ENCODE measurements around the gene PGC. TPM values are rescaled to one million over a fixed set of nuclear protein-coding genes. Genes with fewer than 3 reads are reported as not detected.
A peak's percentile ranks its signal among the peaks of the same experiment; 100 is the strongest.

The PGC gene
- total RNA-seq, 2 experiments from 2014 or later: not detected

DNA sequence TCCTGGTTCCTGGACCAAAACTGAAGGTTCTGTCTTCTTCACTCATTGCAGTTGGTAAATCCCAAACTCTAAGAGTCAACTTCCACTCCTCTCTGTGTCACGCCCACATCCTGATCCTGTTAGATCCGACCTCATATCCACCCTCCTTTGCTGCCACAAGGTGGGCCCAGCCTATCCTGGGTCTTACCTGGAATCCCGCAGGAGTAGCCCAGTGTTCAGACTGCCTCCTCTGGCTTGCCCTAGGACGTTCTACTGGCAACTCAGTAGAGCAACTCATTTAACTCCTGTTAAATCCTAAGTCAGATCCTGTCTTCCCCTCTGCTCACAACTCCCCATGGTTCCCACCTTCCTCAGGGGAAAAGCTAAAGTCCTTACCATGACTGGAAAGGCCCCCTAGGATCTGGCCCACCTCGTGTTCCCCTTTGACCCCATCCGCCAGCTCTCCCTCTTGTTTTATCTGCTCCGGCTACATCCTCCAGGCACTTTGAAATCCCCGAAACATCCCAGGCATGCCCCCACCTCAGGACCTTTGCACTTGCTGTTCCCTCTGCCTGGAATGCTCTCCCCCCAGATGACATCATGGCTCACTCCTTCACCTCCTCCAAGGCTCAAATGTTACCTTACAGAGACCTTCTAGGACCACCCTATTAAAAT lies 55.6 kb downstream of the PGC start:
- Mint-ChIP-seq H3K9me3 (no peaks in the 10 kb centered on the region), H3K27me3 (no peaks in the 10 kb centered on the region), H3K36me3 (ENCODE audit: low read depth) (no peaks in the 10 kb centered on the region), H3K4me1 (peaks cover 3% of the 10 kb centered on the region), H3K4me3 (no peak overlapping the region), H3K27ac (no peak overlapping the region)
- ChIA-PET POLR2A (no interaction called here), CTCF (interaction anchor here (0.6 to 1.8 kb wide), 2 partner anchors 15 to 122 kb away, joined by 3 to 5 read pairs; no protein-coding TSS in a partner anchor)
- no peak for DNase-seq

DNA sequence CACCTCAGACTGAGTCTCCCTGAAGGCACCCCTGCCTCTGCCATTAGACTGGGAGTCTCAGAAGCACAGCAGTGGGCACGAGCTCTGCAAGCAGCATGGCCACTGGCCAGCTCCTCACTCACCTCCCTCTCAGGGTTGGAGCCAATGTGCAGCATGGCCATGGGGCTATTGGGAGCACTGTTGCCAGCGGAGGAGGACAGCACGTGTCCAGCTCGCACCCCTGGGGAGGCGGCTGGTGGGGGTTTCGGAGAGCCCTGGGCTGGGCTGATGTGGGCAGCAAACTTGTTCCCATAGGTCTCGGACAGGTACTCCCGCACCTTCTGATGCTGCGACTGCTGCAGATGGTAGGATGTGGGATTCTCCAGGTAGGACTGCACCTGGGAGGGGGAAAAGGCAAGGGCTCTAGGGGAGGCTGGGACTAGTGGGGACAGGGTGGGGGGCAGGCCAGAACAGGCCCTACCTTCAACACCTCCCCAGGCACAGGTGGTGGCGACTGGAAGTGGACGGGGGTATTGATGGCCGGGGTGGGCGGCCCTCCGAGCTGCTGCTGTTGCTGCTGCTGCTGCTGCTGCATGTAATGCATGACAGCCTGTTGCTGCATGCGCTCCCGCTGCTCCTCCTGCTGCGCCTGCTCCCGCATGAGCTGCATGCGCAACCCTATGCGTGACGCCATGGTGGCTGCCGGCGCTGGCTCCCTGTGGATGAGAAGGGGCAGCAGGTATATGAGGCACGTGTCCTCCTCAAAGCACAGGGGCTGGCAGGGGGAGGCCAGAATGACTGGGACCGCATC lies 56.5 kb downstream of the PGC start:
- Mint-ChIP-seq H3K27me3 (no peaks in the 10 kb centered on the region), H3K9me3 (no peaks in the 10 kb centered on the region), H3K4me1 (peaks cover 3% of the 10 kb centered on the region), H3K27ac (no peak overlapping the region), H3K4me3 (no peak overlapping the region), H3K36me3 (ENCODE audit: low read depth) (no peaks in the 10 kb centered on the region)
- DNase-seq: no peak
- ChIA-PET CTCF (interaction anchor here (1.2 to 1.8 kb wide), 2 partner anchors 16 to 88 kb away, joined by 3 to 5 read pairs; no protein-coding TSS in a partner anchor), POLR2A (no interaction called here)

GRCh38 chr6:41689171-41690008 lies 57.8 kb downstream of the PGC start:
- no peak overlapping the region for H3K27ac Mint-ChIP-seq
- H3K36me3 Mint-ChIP-seq (ENCODE audit: low read depth): no peaks in the 10 kb centered on the region
- H3K4me1 Mint-ChIP-seq: peaks cover 3% of the 10 kb centered on the region
- DNase-seq: no peak
- no peak overlapping the region for H3K4me3 Mint-ChIP-seq
- H3K27me3 Mint-ChIP-seq: no peaks in the 10 kb centered on the region
- no peaks in the 10 kb centered on the region for H3K9me3 Mint-ChIP-seq
- ChIA-PET CTCF (interaction anchor here (1.1 to 2.5 kb wide), 3 partner anchors 11 to 16 kb away, joined by 3 to 13 read pairs (median 7); no protein-coding TSS in a partner anchor), POLR2A (no interaction called here)

- no peak overlapping the region for H3K27ac Mint-ChIP-seq
- H3K27me3 Mint-ChIP-seq: no peaks in the 10 kb centered on the region
- DNase-seq: no peak
- no peaks in the 10 kb centered on the region for H3K9me3 Mint-ChIP-seq
- CTCF ChIA-PET: interaction anchor here (0.8 to 2.5 kb wide), 5 partner anchors 10 to 320 kb away, joined by 3 to 13 read pairs (median 5); no protein-coding TSS in a partner anchor
- POLR2A ChIA-PET: no interaction called here
- peaks cover 7% of the 10 kb centered on the region for H3K4me1 Mint-ChIP-seq
- H3K36me3 Mint-ChIP-seq (ENCODE audit: low read depth): no peaks in the 10 kb centered on the region
- no peak overlapping the region for H3K4me3 Mint-ChIP-seq
Observed at GRCh38 chr6:41688256-41688965, 58.8 kb downstream of the PGC start.

GRCh38 chr6:41687501-41688175 lies 59.6 kb downstream of the PGC start:
- no peaks in the 10 kb centered on the region for H3K27me3 Mint-ChIP-seq
- H3K4me1 Mint-ChIP-seq: peaks cover 12% of the 10 kb centered on the region
- no peak overlapping the region for H3K4me3 Mint-ChIP-seq
- no peaks in the 10 kb centered on the region for H3K36me3 Mint-ChIP-seq (ENCODE audit: low read depth)
- DNase-seq: no peak
- ChIA-PET CTCF (interaction anchor here (0.8 to 2.5 kb wide), 4 partner anchors 9 to 319 kb away, joined by 4 to 13 read pairs (median 6); no protein-coding TSS in a partner anchor), POLR2A (no interaction called here)
- H3K27ac Mint-ChIP-seq: peak overlapping the region; percentile 14
- H3K9me3 Mint-ChIP-seq: no peaks in the 10 kb centered on the region

Other genes starting within 250 kb of the PGC start
- 1 to 10 TPM; 4.8 to 5.3 TPM for gene FOXP4, start 201.0 kb downstream of the PGC start, total RNA-seq
- gene MDFI, start 108.9 kb downstream of the PGC start, total RNA-seq: not detected
- 10 to 100 TPM in 1 of 2 experiments, 1 to 10 TPM in 1; 9.7 to 12.5 TPM for gene TFEB, start 11.8 kb downstream of the PGC start, total RNA-seq
- gene FRS3, start 32.5 kb upstream of the PGC start, total RNA-seq: 1 to 10 TPM; 4.6 TPM
- gene PRICKLE4, start 33.4 kb upstream of the PGC start, total RNA-seq: not detected
- 100 to 1,000 TPM; 167 to 202 TPM for gene TOMM6, start 40.3 kb upstream of the PGC start, total RNA-seq
- 1 to 10 TPM; 6.3 to 7.0 TPM for gene USP49, start 148.0 kb upstream of the PGC start, total RNA-seq
- gene MED20, start 173.7 kb upstream of the PGC start, total RNA-seq: 10 to 100 TPM; 18.6 to 22.7 TPM
- 10 to 100 TPM; 29.3 to 29.8 TPM for gene BYSL, start 174.1 kb upstream of the PGC start, total RNA-seq
- gene CCND3, start 194.4 kb upstream of the PGC start, total RNA-seq: 100 to 1,000 TPM; 461 to 520 TPM

All from activated CD4-positive, alpha-beta T cell treated with anti-CD3 and anti-CD28 coated beads, Interleukin-2, amount 10 ng/mL, durations not matched to agents 7 days and 5 days (primary cell).